Kidney (tissue), 14 donors: Measurements from ENCODE around the gene PCNX1. TPM values are rescaled to one million over a fixed set of nuclear protein-coding genes. Genes with fewer than 3 reads are reported as not detected.

ENCODE experiments used
- DNase-seq, 5 donors: peaks; one replicate each; pipeline ENCODE4 v3.0.0-alpha.2; 2013 to 2020
- FAIRE-seq: peaks from 2 replicates; lab custom pipeline; 2012; peaks lifted over from hg19 to GRCh38; lab: Jason Lieb, UNC
- H3K27ac ChIP-seq, 2 donors: one replicate each; pipeline ENCODE4 v1.7.0; 2013; ENCODE audit warnings: low read depth in 2 of 2, low read length in 2 of 2, inconsistent platforms in 1 of 2
- H3K27me3 ChIP-seq: one replicate; pipeline ENCODE4 v1.7.1; 2013; ENCODE audit warnings: low read length, inconsistent platforms; ENCODE audit not compliant: control insufficient read depth, insufficient read depth
- H3K36me3 ChIP-seq, 3 donors: one replicate each; pipeline versions ENCODE4 v1.7.0 to v1.7.1; 2013; ENCODE audit warnings: low read length in 3 of 3, control low read depth in 1 of 3, inconsistent platforms in 1 of 3; ENCODE audit not compliant: insufficient read depth in 3 of 3, control insufficient read depth in 2 of 3
- H3K4me1 ChIP-seq, 3 donors: one replicate each; pipeline versions ENCODE4 v1.7.0 to v1.7.1; 2013; ENCODE audit warnings: low read length in 3 of 3, inconsistent platforms in 1 of 3, low read depth in 1 of 3; ENCODE audit not compliant: control insufficient read depth in 2 of 3, insufficient read depth in 2 of 3
- H3K4me3 ChIP-seq, 3 donors: one replicate each; pipeline versions ENCODE4 v1.7.0 to v1.8.1; 2013; ENCODE audit warnings: low read length in 3 of 3, control low read depth in 1 of 3, inconsistent platforms in 1 of 3
- H3K9ac ChIP-seq, 3 donors: one replicate each; pipeline versions ENCODE4 v1.7.0 to v1.7.1; 2013; ENCODE audit warnings: low read length in 3 of 3, control low read depth in 1 of 3, inconsistent platforms in 1 of 3
- H3K9me3 ChIP-seq, 3 donors: one replicate each; pipeline versions ENCODE4 v1.7.0 to v1.7.1; 2013; ENCODE audit warnings: low read length in 3 of 3, control low read depth in 1 of 3, inconsistent platforms in 1 of 3; ENCODE audit not compliant: control insufficient read depth in 2 of 3, insufficient read depth in 1 of 3
- intact Hi-C: fragments of 100-400 bp; cut with DNase I; formaldehyde crosslinking; loops from one replicate; pipeline ENCODE4 v1.11.1; 2022
- polyA plus RNA-seq: library from polyadenylated mRNA; stranded (reverse); fragments of 350-450 nt; fragmentation: Illumina TruSeq; extraction: RNeasy Lipid Tissue Mini Kit (QIAGEN cat#74804); gene quantifications from one replicate; pipeline ENCODE4 v1.2.3, GENCODE V29; 2014; ENCODE audit warnings: low read depth, low replicate concordance; ENCODE audit not compliant: insufficient read depth
- total RNA-seq: library from RNA; stranded (reverse); fragmentation: NEBNext Ultra II Directional; extraction: Animal tissue kit (Norgen Biotek cat#: 25700); gene quantifications from one replicate; pipeline ENCODE4 v1.2.1, GENCODE V29; 2021
- TF ChIP-seq, protein P1 (sequence below): IDR thresholded peaks from 3 replicates; pipeline ENCODE4 v1.5.1; 2012; ENCODE audit warnings: mild to moderate bottlenecking, moderate library complexity, borderline replicate concordance; ENCODE audit not compliant: insufficient read depth; ENCODE audit errors: extremely low read depth
- donor health status: control.
- donor health status: control.
- donor health status: control.
- donor health status: control.
- donor health status: control.
- donor health status: DM: yes; HTN: yes; CAD: no.
- donor health status: Normal renal cell carcinoma (clear cell type).

Gene PCNX1
- total and polyA plus RNA-seq, 2 donors from 2014 or later, result 16.2 to 55.2 TPM

- FAIRE-seq, result no peak
- Histone ChIP-seq H3K9me3 (peaks cover 0 to 10% (median 0%) of the 10 kb centered on the region in 3 donors), H3K27ac (no peak overlapping the region), H3K27me3 (no peaks in the 10 kb centered on the region), H3K36me3 (no peaks in the 10 kb centered on the region), H3K4me3 (no peak overlapping the region), H3K4me1 (peaks cover 0 to 2% (median 0%) of the 10 kb centered on the region in 3 donors), H3K9ac (no peak overlapping the region)
- intact Hi-C loops, result loop anchor here (10.0 kb wide), 1 partner anchor 149 kb away; no protein-coding TSS in a partner anchor
- TF ChIP-seq, protein P1, sequence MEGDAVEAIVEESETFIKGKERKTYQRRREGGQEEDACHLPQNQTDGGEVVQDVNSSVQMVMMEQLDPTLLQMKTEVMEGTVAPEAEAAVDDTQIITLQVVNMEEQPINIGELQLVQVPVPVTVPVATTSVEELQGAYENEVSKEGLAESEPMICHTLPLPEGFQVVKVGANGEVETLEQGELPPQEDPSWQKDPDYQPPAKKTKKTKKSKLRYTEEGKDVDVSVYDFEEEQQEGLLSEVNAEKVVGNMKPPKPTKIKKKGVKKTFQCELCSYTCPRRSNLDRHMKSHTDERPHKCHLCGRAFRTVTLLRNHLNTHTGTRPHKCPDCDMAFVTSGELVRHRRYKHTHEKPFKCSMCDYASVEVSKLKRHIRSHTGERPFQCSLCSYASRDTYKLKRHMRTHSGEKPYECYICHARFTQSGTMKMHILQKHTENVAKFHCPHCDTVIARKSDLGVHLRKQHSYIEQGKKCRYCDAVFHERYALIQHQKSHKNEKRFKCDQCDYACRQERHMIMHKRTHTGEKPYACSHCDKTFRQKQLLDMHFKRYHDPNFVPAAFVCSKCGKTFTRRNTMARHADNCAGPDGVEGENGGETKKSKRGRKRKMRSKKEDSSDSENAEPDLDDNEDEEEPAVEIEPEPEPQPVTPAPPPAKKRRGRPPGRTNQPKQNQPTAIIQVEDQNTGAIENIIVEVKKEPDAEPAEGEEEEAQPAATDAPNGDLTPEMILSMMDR, result no peak
- DNase-seq, result peak in 4 of 5 donors; percentile 57 to 84 (median 72)
These were observed 248.5 kb downstream of the PCNX1 start for GRCh38 chr14:71155743-71156142.

GRCh38 chr14:71163050-71163841 is 256.0 kb downstream of the PCNX1 start:
- H3K4me1 ChIP-seq, result peaks cover 4 to 27% (median 25%) of the 10 kb centered on the region in 3 donors
- H3K4me3 ChIP-seq, result no peak overlapping the region
- FAIRE-seq, result peak; percentile 87
- H3K27ac ChIP-seq, result peak overlapping the region; percentile 47 to 76
- H3K36me3 ChIP-seq, result no peaks in the 10 kb centered on the region
- TF ChIP-seq, protein P1, result no peak
- peak in 2 of 5 donors; percentile 53 to 56 for DNase-seq
- no peaks in the 10 kb centered on the region for H3K27me3 ChIP-seq
- H3K9ac ChIP-seq, result no peak overlapping the region
- intact Hi-C loops, result no loop called here
- peaks cover 0 to 3% (median 0%) of the 10 kb centered on the region in 3 donors for H3K9me3 ChIP-seq

DNA sequence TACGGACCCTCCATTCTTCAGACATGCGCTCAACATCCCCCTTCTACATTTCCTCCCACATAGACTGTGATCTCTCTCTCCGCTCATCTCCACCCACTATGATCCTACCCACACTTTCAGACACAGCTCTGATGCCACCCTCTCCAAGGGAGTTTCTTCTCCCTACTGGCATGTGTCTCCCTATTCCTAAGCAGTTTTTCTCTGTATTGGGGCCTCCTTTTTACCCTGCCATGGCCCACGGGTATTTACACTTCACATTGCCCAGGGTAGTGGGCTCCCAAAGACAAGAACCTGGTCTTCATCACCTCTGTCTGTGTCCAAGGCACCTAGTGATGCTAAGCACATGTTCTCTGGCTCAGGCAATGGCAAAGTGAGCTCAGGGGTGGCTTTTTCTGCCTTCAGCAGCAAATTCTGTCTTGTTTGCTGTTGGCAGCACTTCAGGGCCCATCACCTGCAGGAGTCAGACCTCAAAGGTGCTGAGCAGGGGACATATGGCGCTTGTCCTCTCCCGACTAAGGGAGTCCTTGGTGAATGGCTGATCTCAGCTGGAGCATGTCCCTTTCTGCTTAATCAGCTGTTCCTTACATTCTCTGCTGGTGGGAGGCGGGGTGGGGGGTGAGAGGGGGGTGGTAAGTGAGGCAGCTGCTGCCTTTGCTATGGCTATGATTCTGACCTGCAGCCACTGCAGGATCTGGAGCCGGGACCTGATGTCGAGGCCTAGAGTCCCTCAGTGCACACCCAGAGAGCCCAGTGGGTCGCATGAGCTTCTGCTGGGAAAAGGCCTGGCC is 256.8 kb downstream of the PCNX1 start:
- H3K27ac ChIP-seq, result peak overlapping the region; percentile 47 to 76
- no peak overlapping the region for H3K9ac ChIP-seq
- peak in 3 of 5 donors; percentile 31 to 64 (median 58) for DNase-seq
- peaks cover 0 to 3% (median 0%) of the 10 kb centered on the region in 3 donors for H3K9me3 ChIP-seq
- no peak for FAIRE-seq
- no peaks in the 10 kb centered on the region for H3K36me3 ChIP-seq
- peaks cover 4 to 27% (median 25%) of the 10 kb centered on the region in 3 donors for H3K4me1 ChIP-seq
- H3K4me3 ChIP-seq, result no peak overlapping the region
- TF ChIP-seq, protein P1, result no peak
- intact Hi-C loops, result no loop called here
- no peaks in the 10 kb centered on the region for H3K27me3 ChIP-seq

Other genes starting within 250 kb of the PCNX1 start
- 8.3 TPM for gene MAP3K9, start 97.9 kb upstream of the PCNX1 start, total RNA-seq
- 1.0 TPM for gene MAP3K9, start 97.9 kb upstream of the PCNX1 start, polyA plus RNA-seq